HG02678 (cell line): ENCODE results near the gene GPNMB.
"Not testable (repeated sequence)": the region's sequence is repeated elsewhere in the genome, so short reads cannot be mapped to it uniquely, and the experiment has no call there.

Experiments used
- ATAC-seq: cut with Tn5 transposase; IDR thresholded peaks from one replicate; pipeline ENCODE4 v1.9.1; 2021; ENCODE audit warnings: mild to moderate bottlenecking, moderate library complexity; ENCODE audit not compliant: unreplicated experiment

Gene GPNMB

GRCh38 chr7:23246555-23246954, at the start of gene GPNMB:
Gene GPNMB, plus strand, starts transcription at chr7:23246775. Its CDS starts 83 bp downstream, at chr7:23246858.
- ATAC-seq = no peak

- ATAC-seq = not testable (repeated sequence)
These were observed 48.8 kb upstream of the GPNMB start for GRCh38 chr7:23197745-23198144.

- no peak for ATAC-seq
These were observed 46.2 kb upstream of the GPNMB start for GRCh38 chr7:23200331-23200730.

GRCh38 chr7:23204241-23204640, 42.3 kb upstream of the GPNMB start:
- ATAC-seq = no peak

- no peak for ATAC-seq
These were observed 41.0 kb upstream of the GPNMB start for GRCh38 chr7:23205577-23205908.

GRCh38 chr7:23205909-23206767, 40.4 kb upstream of the GPNMB start:
- no peak for ATAC-seq

- ATAC-seq = no peak
These were observed 39.6 kb upstream of the GPNMB start for GRCh38 chr7:23207021-23207420.

- ATAC-seq = no peak
These were observed 38.7 kb upstream of the GPNMB start for GRCh38 chr7:23207884-23208283.

- no peak for ATAC-seq
These were observed 38.3 kb upstream of the GPNMB start for GRCh38 chr7:23208316-23208715.

GRCh38 chr7:23210506-23210905, 36.1 kb upstream of the GPNMB start:
- no peak for ATAC-seq

GRCh38 chr7:23211589-23211988, 35.0 kb upstream of the GPNMB start:
- ATAC-seq = no peak

- no peak for ATAC-seq
These were observed 34.2 kb upstream of the GPNMB start for GRCh38 chr7:23212395-23212794.

- no peak for ATAC-seq
These were observed 33.7 kb upstream of the GPNMB start for GRCh38 chr7:23212841-23213240.

GRCh38 chr7:23213755-23214154, 32.8 kb upstream of the GPNMB start:
- no peak for ATAC-seq

GRCh38 chr7:23214423-23214822, 32.2 kb upstream of the GPNMB start:
- no peak for ATAC-seq

GRCh38 chr7:23214938-23215337, 31.6 kb upstream of the GPNMB start:
- no peak for ATAC-seq

GRCh38 chr7:23216021-23216420, 30.6 kb upstream of the GPNMB start:
- no peak for ATAC-seq

GRCh38 chr7:23218196-23218595, 28.4 kb upstream of the GPNMB start:
- ATAC-seq = no peak

GRCh38 chr7:23220690-23221305, 25.8 kb upstream of the GPNMB start:
- ATAC-seq = no peak

- no peak for ATAC-seq
These were observed 24.0 kb upstream of the GPNMB start for GRCh38 chr7:23222439-23223030.

GRCh38 chr7:23224364-23224763, 22.2 kb upstream of the GPNMB start:
- ATAC-seq = not testable (repeated sequence)

- ATAC-seq = no peak
These were observed 19.6 kb upstream of the GPNMB start for GRCh38 chr7:23226844-23227450.
